Breast epithelium (tissue), 3 donors: ENCODE results near the gene FOCAD.

Source experiments
- POLR2A ChIP-seq: fragments of 450-650 bp; IDR thresholded peaks from one replicate; pipeline ENCODE4 v1.6.1; 2016; ENCODE audit warnings: antibody characterized with exemption, mild to moderate bottlenecking, moderate library complexity
- TF ChIP-seq, protein P1 (sequence below), 3 donors: fragments of 450-650 bp; IDR thresholded peaks; one replicate each; pipeline ENCODE4 v1.5.1; 2016 to 2017; ENCODE audit warnings: antibody characterized with exemption in 3 of 3, mild to moderate bottlenecking in 3 of 3, moderate library complexity in 3 of 3

DNA sequence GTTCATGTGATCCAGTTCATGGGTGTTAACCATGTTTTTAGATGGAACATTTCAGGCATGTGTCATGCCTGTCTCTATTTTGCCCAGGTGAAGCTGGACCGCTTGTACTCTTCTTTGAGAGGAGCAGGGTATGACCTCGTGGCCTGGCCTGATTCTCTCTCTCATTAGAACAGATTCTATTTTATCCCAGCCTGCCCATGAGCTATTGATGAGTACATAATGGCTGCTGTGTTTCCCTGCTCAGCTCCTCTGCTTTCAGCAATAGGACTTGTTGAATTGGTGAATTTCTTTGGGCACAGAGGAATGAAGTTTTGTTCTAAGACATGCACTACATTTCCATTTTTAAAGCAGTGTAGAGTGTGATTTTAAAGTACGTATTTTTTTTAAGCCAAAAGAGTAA is 261.2 kb downstream of the FOCAD start:
- TF ChIP-seq, protein P1, sequence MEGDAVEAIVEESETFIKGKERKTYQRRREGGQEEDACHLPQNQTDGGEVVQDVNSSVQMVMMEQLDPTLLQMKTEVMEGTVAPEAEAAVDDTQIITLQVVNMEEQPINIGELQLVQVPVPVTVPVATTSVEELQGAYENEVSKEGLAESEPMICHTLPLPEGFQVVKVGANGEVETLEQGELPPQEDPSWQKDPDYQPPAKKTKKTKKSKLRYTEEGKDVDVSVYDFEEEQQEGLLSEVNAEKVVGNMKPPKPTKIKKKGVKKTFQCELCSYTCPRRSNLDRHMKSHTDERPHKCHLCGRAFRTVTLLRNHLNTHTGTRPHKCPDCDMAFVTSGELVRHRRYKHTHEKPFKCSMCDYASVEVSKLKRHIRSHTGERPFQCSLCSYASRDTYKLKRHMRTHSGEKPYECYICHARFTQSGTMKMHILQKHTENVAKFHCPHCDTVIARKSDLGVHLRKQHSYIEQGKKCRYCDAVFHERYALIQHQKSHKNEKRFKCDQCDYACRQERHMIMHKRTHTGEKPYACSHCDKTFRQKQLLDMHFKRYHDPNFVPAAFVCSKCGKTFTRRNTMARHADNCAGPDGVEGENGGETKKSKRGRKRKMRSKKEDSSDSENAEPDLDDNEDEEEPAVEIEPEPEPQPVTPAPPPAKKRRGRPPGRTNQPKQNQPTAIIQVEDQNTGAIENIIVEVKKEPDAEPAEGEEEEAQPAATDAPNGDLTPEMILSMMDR (IDR thresholded peaks at IDR 0.05) = no peak
- no peak for TF ChIP-seq POLR2A
